Measurements from ENCODE around the gene CEP55. TPM values are rescaled to one million over a fixed set of nuclear protein-coding genes. Genes with fewer than 3 reads are reported as not detected.
"Not testable (repeated sequence)": the region's sequence is repeated elsewhere in the genome, so short reads cannot be mapped to it uniquely, and the experiment has no call there.

The CEP55 gene
- total and polyA plus RNA-seq, 4 donors: 1.6 to 3.5 (median 1.8) TPM

- Histone ChIP-seq H3K27me3 (ENCODE audit: control insufficient read depth in 3 of 3, insufficient read depth in 3 of 3, low read length in 2 of 3) (no peaks in the 10 kb centered on the region), H3K9me3 (ENCODE audit: control insufficient read depth in 4 of 4, insufficient read depth in 3 of 4, low read length in 3 of 4) (no peaks in the 10 kb centered on the region), H3K36me3 (ENCODE audit: control insufficient read depth in 4 of 4, insufficient read depth in 4 of 4, low read length in 4 of 4) (peaks cover 0 to 3% (median 1%) of the 10 kb centered on the region in 4 donors), H3K4me1 (ENCODE audit: control insufficient read depth in 5 of 5, insufficient read depth in 5 of 5, low read length in 5 of 5) (peaks cover 11 to 28% (median 21%) of the 10 kb centered on the region in 5 donors), H3K4me3 (no peak overlapping the region), H3K27ac (ENCODE audit: low read depth in 1 of 2, low read length in 1 of 2) (peak overlapping the region; percentile 46 to 82), H3K9ac (ENCODE audit: insufficient read depth in 1 of 2, low read length in 2 of 2) (peak overlapping the region in 1 of 2 donors; percentile 78)
- ATAC-seq (ENCODE audit: insufficient read depth, low FRiP score): peak; percentile 5
- 77 to 78% methylated on average over 5 of the region's 5 CpGs for WGBS, 2 donors
- TF ChIP-seq CTCF (IDR thresholded peaks at IDR 0.05; ENCODE audit: control extremely low read depth, extremely low read depth): no peak
- DNase-seq: no peak
Observed at GRCh38 chr10:93464776-93465388, 31.5 kb upstream of the CEP55 start.

GRCh38 chr10:93465806-93466675 lies 30.4 kb upstream of the CEP55 start:
- peak; percentile 71 for ATAC-seq (ENCODE audit: insufficient read depth, low FRiP score)

GRCh38 chr10:93467635-93468034 lies 28.8 kb upstream of the CEP55 start:
- H3K27me3 ChIP-seq (ENCODE audit: control insufficient read depth in 3 of 3, insufficient read depth in 3 of 3, low read length in 2 of 3); H3K27ac ChIP-seq (ENCODE audit: low read depth in 1 of 2, low read length in 1 of 2); H3K9me3 ChIP-seq (ENCODE audit: control insufficient read depth in 4 of 4, insufficient read depth in 3 of 4, low read length in 3 of 4); H3K9ac ChIP-seq (ENCODE audit: insufficient read depth in 1 of 2, low read length in 2 of 2); ATAC-seq (ENCODE audit: insufficient read depth, low FRiP score); H3K36me3 ChIP-seq (ENCODE audit: control insufficient read depth in 4 of 4, insufficient read depth in 4 of 4, low read length in 4 of 4); DNase-seq; H3K4me3 ChIP-seq: not testable (repeated sequence)
- peaks cover 0 to 28% (median 20%) of the 10 kb centered on the region in 5 donors for H3K4me1 ChIP-seq (ENCODE audit: control insufficient read depth in 5 of 5, insufficient read depth in 5 of 5, low read length in 5 of 5)
- WGBS, 2 donors: 87 to 95% methylated on average over 2 to 3 of the region's 4 CpGs

More at GRCh38 chr10:93465806-93466675, 30.4 kb upstream of the CEP55 start:
- Histone ChIP-seq H3K9me3 (ENCODE audit: control insufficient read depth in 4 of 4, insufficient read depth in 3 of 4, low read length in 3 of 4) (no peaks in the 10 kb centered on the region), H3K27ac (ENCODE audit: low read depth in 1 of 2, low read length in 1 of 2) (peak overlapping the region; percentile 94 to 96), H3K4me1 (ENCODE audit: control insufficient read depth in 5 of 5, insufficient read depth in 5 of 5, low read length in 5 of 5) (peaks cover 8 to 24% (median 21%) of the 10 kb centered on the region in 5 donors), H3K36me3 (ENCODE audit: control insufficient read depth in 4 of 4, insufficient read depth in 4 of 4, low read length in 4 of 4) (no peaks in the 10 kb centered on the region), H3K27me3 (ENCODE audit: control insufficient read depth in 3 of 3, insufficient read depth in 3 of 3, low read length in 2 of 3) (no peaks in the 10 kb centered on the region), H3K4me3 (no peak overlapping the region), H3K9ac (ENCODE audit: insufficient read depth in 1 of 2, low read length in 2 of 2) (peak overlapping the region in 1 of 2 donors; percentile 53)
- TF ChIP-seq CTCF (IDR thresholded peaks at IDR 0.05; ENCODE audit: control extremely low read depth, extremely low read depth): no peak
- peak; percentile 61 to 75 (median 72) for DNase-seq
- 29 to 60% methylated on average over 8 of the region's 8 CpGs for WGBS, 2 donors

All from lung (tissue), 12 donors.